GM23338 (cell line): ENCODE results near the gene IBA57. TPM values are rescaled to one million over a fixed set of nuclear protein-coding genes. Genes with fewer than 3 reads are reported as not detected.

Experiments used
- ATAC-seq: fragments of 200-7000 bp; cut with Tn5 transposase; 3 replicates; pipeline ENCODE4 v1.9.1; 2020
- DNase-seq: peaks from one replicate; pipeline ENCODE4 v3.0.0-alpha.2; 2015; ENCODE audit warnings: low spot score
- H2AFZ ChIP-seq: fragments of 200-600 bp; sonication (generic); 2 replicates; pipeline ENCODE4 v1.8.0; 2016; ENCODE audit warnings: antibody characterized with exemption, mild to moderate bottlenecking, moderate library complexity
- H3F3A ChIP-seq: fragments of 200-600 bp; sonication (generic); replicated peaks from 2 replicates; pipeline ENCODE4 v1.8.0; 2017; ENCODE audit warnings: antibody characterized with exemption, mixed run types, low read depth
- H3K27ac ChIP-seq: fragments of 200-600 bp; sonication (generic); 2 replicates; pipeline ENCODE4 v1.6.1; 2016; ENCODE audit warnings: low read depth
- H3K27me3 ChIP-seq: fragments of 200-600 bp; sonication (generic); 2 replicates; pipeline ENCODE4 v1.8.0; 2016; ENCODE audit warnings: mild to moderate bottlenecking, mixed run types, moderate library complexity; ENCODE audit not compliant: insufficient read depth
- H3K36me3 ChIP-seq: fragments of 200-600 bp; sonication (generic); 2 replicates; pipeline ENCODE4 v1.8.0; 2016; ENCODE audit warnings: mild to moderate bottlenecking; ENCODE audit not compliant: insufficient read depth
- H3K4me1 ChIP-seq: fragments of 200-600 bp; sonication (generic); 2 replicates; pipeline ENCODE4 v1.8.0; 2016; ENCODE audit warnings: mild to moderate bottlenecking, moderate library complexity; ENCODE audit not compliant: insufficient read depth
- H3K4me2 ChIP-seq: fragments of 200-600 bp; sonication (generic); 2 replicates; pipeline ENCODE4 v1.7.1; 2017; ENCODE audit warnings: mixed run types
- H3K4me3 ChIP-seq: fragments of 200-600 bp; sonication (generic); 2 replicates; pipeline ENCODE4 v1.6.1; 2016; ENCODE audit warnings: mixed run types
- H3K79me2 ChIP-seq: fragments of 200-600 bp; sonication (generic); replicated peaks from 2 replicates; pipeline ENCODE4 v1.8.0; 2017; ENCODE audit warnings: mild to moderate bottlenecking; ENCODE audit not compliant: insufficient read depth
- H3K9me2 ChIP-seq: fragments of 200-600 bp; sonication (generic); 2 replicates; pipeline ENCODE4 v1.8.0; 2017; ENCODE audit not compliant: insufficient read depth
- H4K20me1 ChIP-seq: fragments of 200-600 bp; sonication (generic); replicated peaks from 2 replicates; pipeline ENCODE4 v1.8.0; 2017; ENCODE audit warnings: mild to moderate bottlenecking; ENCODE audit not compliant: insufficient read depth
- H3K27ac Mint-ChIP-seq: 2 replicates; pipeline ENCODE4 v1.8.0; 2020; ENCODE audit warnings: inconsistent platforms, mild to moderate bottlenecking, moderate library complexity, mixed read lengths
- H3K27me3 Mint-ChIP-seq: 3 replicates; pipeline ENCODE4 v1.8.0; 2022; ENCODE audit warnings: low read depth, mild to moderate bottlenecking, moderate library complexity, mixed read lengths, inconsistent platforms; ENCODE audit not compliant: insufficient read depth, poor library complexity
- H3K36me3 Mint-ChIP-seq: 3 replicates; pipeline ENCODE4 v1.8.0; 2021; ENCODE audit warnings: low read depth, mild to moderate bottlenecking, inconsistent platforms, moderate library complexity, mixed read lengths
- H3K4me1 Mint-ChIP-seq: 3 replicates; pipeline ENCODE4 v1.8.0; 2020; ENCODE audit warnings: mild to moderate bottlenecking, inconsistent platforms, mixed read lengths
- H3K4me3 Mint-ChIP-seq: 3 replicates; pipeline ENCODE4 v1.8.0; 2021; ENCODE audit warnings: moderate library complexity, mild to moderate bottlenecking, inconsistent platforms, mixed read lengths
- H3K9me3 Mint-ChIP-seq: 3 replicates; pipeline ENCODE4 v1.8.0; 2020; ENCODE audit warnings: moderate library complexity, mild to moderate bottlenecking, inconsistent platforms, mixed read lengths
- CREB1 ChIP-seq: fragments of 250-450 bp; sonication (Bioruptor Pico); IDR thresholded peaks from 2 replicates; pipeline ENCODE4 v1.5.0; 2020; ENCODE audit warnings: low read depth, mild to moderate bottlenecking, moderate library complexity
- EZH2 ChIP-seq: fragments of 200-600 bp; sonication (generic); IDR thresholded peaks from one replicate; pipeline ENCODE4 v1.8.0; 2017; ENCODE audit warnings: antibody characterized with exemption, mild to moderate bottlenecking, low read depth; ENCODE audit not compliant: unreplicated experiment
- JUNB ChIP-seq: IDR thresholded peaks from one replicate; pipeline ENCODE4 v1.6.1; 2016; ENCODE audit warnings: antibody characterized with exemption; ENCODE audit not compliant: unreplicated experiment
- POLR2AphosphoS5 ChIP-seq: IDR thresholded peaks from 2 replicates; pipeline ENCODE4 v1.6.1; 2016; ENCODE audit warnings: antibody characterized with exemption, low read depth
- REST ChIP-seq: IDR thresholded peaks from one replicate; pipeline ENCODE4 v1.6.1; 2018; ENCODE audit warnings: antibody characterized with exemption; ENCODE audit not compliant: unreplicated experiment
- STAT1 ChIP-seq: IDR thresholded peaks from one replicate; pipeline ENCODE4 v1.6.1; 2016; ENCODE audit warnings: antibody characterized with exemption; ENCODE audit not compliant: unreplicated experiment
- ZNF114 ChIP-seq: fragments of 250-450 bp; sonication (Bioruptor Pico); IDR thresholded peaks from 2 replicates; pipeline ENCODE4 v1.5.0; 2020; ENCODE audit warnings: mild to moderate bottlenecking, moderate library complexity
- ZNF331 ChIP-seq: fragments of 250-450 bp; sonication (Bioruptor Pico); IDR thresholded peaks from 2 replicates; pipeline ENCODE4 v1.5.0; 2020; ENCODE audit warnings: low read depth, mild to moderate bottlenecking, moderate library complexity
- polyA plus RNA-seq: library from polyadenylated mRNA; unstranded; fragments of >200 nt; fragmentation: Nextera tagmentation; extraction: Ambion mirVana; gene quantifications from 2 replicates; pipeline ENCODE4 v1.2.1, GENCODE V29; 2016
- total RNA-seq: library from RNA; depleted of rRNA; stranded (reverse); fragments of >200 nt; shearing (Covaris generic); gene quantifications from 2 replicates; pipeline ENCODE4 v1.2.3, GENCODE V29; 2014
- TF ChIP-seq, protein P1 (sequence below), 2 experiments: fragments of 200-600 bp in 1 of 2; sonication (generic) in 1 of 2; conservative IDR thresholded peaks; 2 replicates each; pipeline versions ENCODE4 v1.5.1 to v1.6.1; 2016 to 2017; ENCODE audit warnings: antibody characterized with exemption in 2 of 2, low read depth in 2 of 2, mild to moderate bottlenecking in 2 of 2, moderate library complexity in 1 of 2

Gene IBA57
- total and polyA plus RNA-seq, 2 experiments from 2014 or later, result 1.1 to 10.3 TPM

- Histone ChIP-seq H3K36me3 (no peaks in the 10 kb centered on the region), H3K4me2 (no peak overlapping the region), H4K20me1 (no peaks in the 10 kb centered on the region), H3K4me1 (peaks cover 8% of the 10 kb centered on the region; the same call in 1 of the 2 replicates), H2AFZ (no peak overlapping the region), H3K27ac (no peak overlapping the region), H3K79me2 (no peaks in the 10 kb centered on the region), H3K9me2 (no peaks in the 10 kb centered on the region), H3K27me3 (peaks cover 28% of the 10 kb centered on the region), H3K4me3 (no peak overlapping the region), H3F3A (no peaks in the 10 kb centered on the region)
- ATAC-seq (peak; percentile 25), DNase-seq (peak; percentile 43)
- Mint-ChIP-seq H3K27me3 (peaks cover 27% of the 10 kb centered on the region), H3K27ac (no peak overlapping the region), H3K4me3 (no peak overlapping the region), H3K9me3 (no peaks in the 10 kb centered on the region), H3K4me1 (peaks cover 2% of the 10 kb centered on the region; the same call in 1 of the 3 replicates), H3K36me3 (no peaks in the 10 kb centered on the region)
- TF ChIP-seq REST, result no peak
- TF ChIP-seq, protein P1, sequence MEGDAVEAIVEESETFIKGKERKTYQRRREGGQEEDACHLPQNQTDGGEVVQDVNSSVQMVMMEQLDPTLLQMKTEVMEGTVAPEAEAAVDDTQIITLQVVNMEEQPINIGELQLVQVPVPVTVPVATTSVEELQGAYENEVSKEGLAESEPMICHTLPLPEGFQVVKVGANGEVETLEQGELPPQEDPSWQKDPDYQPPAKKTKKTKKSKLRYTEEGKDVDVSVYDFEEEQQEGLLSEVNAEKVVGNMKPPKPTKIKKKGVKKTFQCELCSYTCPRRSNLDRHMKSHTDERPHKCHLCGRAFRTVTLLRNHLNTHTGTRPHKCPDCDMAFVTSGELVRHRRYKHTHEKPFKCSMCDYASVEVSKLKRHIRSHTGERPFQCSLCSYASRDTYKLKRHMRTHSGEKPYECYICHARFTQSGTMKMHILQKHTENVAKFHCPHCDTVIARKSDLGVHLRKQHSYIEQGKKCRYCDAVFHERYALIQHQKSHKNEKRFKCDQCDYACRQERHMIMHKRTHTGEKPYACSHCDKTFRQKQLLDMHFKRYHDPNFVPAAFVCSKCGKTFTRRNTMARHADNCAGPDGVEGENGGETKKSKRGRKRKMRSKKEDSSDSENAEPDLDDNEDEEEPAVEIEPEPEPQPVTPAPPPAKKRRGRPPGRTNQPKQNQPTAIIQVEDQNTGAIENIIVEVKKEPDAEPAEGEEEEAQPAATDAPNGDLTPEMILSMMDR (conservative IDR thresholded peaks at IDR 0.05; ENCODE audit: low read depth in 2 of 2), result no peak
- no peak for TF ChIP-seq EZH2
- no peak for TF ChIP-seq POLR2AphosphoS5
- no peak for TF ChIP-seq CREB1 (CRISPR knock-in tag)
- TF ChIP-seq ZNF114 (CRISPR knock-in tag), result no peak
These were observed 7.2 kb upstream of the IBA57 start for GRCh38 chr1:228158151-228159007.

DNA sequence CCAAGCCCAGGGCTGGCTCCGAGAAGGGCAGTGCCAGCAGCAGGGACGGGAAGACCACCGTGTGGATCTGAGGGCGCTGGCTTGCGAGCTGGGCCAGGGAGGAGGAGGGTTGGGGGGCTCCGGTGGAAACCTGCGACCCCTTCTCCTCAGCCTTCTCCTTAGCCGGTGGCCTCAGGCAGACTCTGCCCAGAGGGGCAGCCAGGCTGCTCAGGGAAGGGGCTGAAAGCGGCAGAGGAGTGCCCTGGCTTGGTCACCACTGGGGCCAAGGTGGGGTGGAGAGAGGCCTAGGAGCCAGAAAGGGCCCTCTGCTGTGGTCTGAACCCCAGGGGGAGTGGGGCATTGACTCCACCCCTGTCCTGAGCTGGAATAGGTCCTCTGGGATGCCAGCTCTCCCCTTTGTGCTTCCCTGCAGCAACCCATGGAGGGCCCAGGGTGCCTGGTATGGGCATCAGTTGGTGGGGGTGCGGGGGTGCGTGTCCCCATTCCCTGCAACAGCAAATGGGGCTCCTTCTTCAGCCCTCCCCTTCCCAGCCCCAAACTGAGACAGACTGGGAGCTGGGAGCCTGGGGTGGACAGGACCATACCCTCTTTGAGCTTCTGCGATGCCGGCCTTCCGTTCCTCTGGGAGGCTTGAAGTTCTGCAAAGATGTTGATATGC, 6.5 kb upstream of the IBA57 start:
- no peaks in the 10 kb centered on the region for H3K36me3 ChIP-seq
- H3K9me3 Mint-ChIP-seq, result no peaks in the 10 kb centered on the region
- H3K4me3 ChIP-seq, result no peak overlapping the region
- peaks cover 2% of the 10 kb centered on the region; the same call in 1 of the 3 replicates for H3K4me1 Mint-ChIP-seq
- H3K4me3 Mint-ChIP-seq, result no peak overlapping the region
- H3K27me3 Mint-ChIP-seq, result peaks cover 29% of the 10 kb centered on the region
- no peaks in the 10 kb centered on the region for H3K36me3 Mint-ChIP-seq
- DNase-seq (no peak), ATAC-seq (no peak)
- peaks cover 8% of the 10 kb centered on the region; the same call in 1 of the 2 replicates for H3K4me1 ChIP-seq
- no peak overlapping the region for H3K27ac Mint-ChIP-seq
- H3K4me2 ChIP-seq, result no peak overlapping the region
- no peaks in the 10 kb centered on the region for H3K9me2 ChIP-seq
- H3K27ac ChIP-seq, result no peak overlapping the region
- H4K20me1 ChIP-seq, result no peaks in the 10 kb centered on the region
- no peaks in the 10 kb centered on the region for H3F3A ChIP-seq
- peaks cover 28% of the 10 kb centered on the region for H3K27me3 ChIP-seq
- no peaks in the 10 kb centered on the region for H3K79me2 ChIP-seq
- H2AFZ ChIP-seq, result no peak overlapping the region
- TF ChIP-seq ZNF331 (CRISPR knock-in tag) (no peak), REST (no peak), ZNF114 (CRISPR knock-in tag) (no peak), STAT1 (no peak), JUNB (no peak), POLR2AphosphoS5 (no peak)
- TF ChIP-seq, protein P1 (conservative IDR thresholded peaks at IDR 0.05; ENCODE audit: low read depth in 2 of 2), result no peak
